DOHH2 (cell line): ENCODE data around the gene NGF.

ENCODE experiments used
- CTCF ChIP-seq: fragments of 200-600 bp; sonication (generic); IDR thresholded peaks from one replicate; pipeline ENCODE4 v1.5.1; 2014; ENCODE audit warnings: antibody characterized with exemption, mild to moderate bottlenecking, low read depth, low read length; ENCODE audit not compliant: poor library complexity, severe bottlenecking
- EZH2phosphoT487 ChIP-seq: fragments of 200-600 bp; sonication (generic); IDR thresholded peaks from 2 replicates; pipeline ENCODE4 v1.6.1; 2017; ENCODE audit warnings: borderline replicate concordance, mild to moderate bottlenecking, antibody characterized with exemption, low read length, moderate library complexity, mixed read lengths

GRCh38 chr1:115313182-115313581, 24.9 kb downstream of the NGF start:
- TF ChIP-seq CTCF: no peak
- no peak for TF ChIP-seq EZH2phosphoT487
